Measurements from ENCODE around the gene CEP162. TPM values are rescaled to one million over a fixed set of nuclear protein-coding genes. Genes with fewer than 3 reads are reported as not detected.

CEP162 gene
- total RNA-seq, 2 donors from 2014 or later = 6.3 to 9.7 TPM

GRCh38 chr6:84151669-84152068 lies 75.8 kb downstream of the CEP162 start:
- Histone ChIP-seq H3K27ac (no peak overlapping the region), H3K4me1 (ENCODE audit: control insufficient read depth in 1 of 2, low read depth in 2 of 2) (no peaks in the 10 kb centered on the region), H3K36me3 (no peaks in the 10 kb centered on the region), H3K4me3 (no peak overlapping the region), H3K9me3 (no peaks in the 10 kb centered on the region), H3K27me3 (replicated peaks; ENCODE audit: insufficient read depth) (no peaks in the 10 kb centered on the region)
- DNase-seq (ENCODE audit: low spot score) (no peak), ATAC-seq (ENCODE audit: insufficient number of reproducible peaks, low FRiP score, low read depth) (no peak)
- no peak for TF ChIP-seq CTCF (IDR thresholded peaks at IDR 0.05)

- ATAC-seq (ENCODE audit: insufficient number of reproducible peaks, low FRiP score, low read depth) (no peak), DNase-seq (ENCODE audit: low spot score) (no peak)
- no peaks in the 10 kb centered on the region for H3K27me3 ChIP-seq (replicated peaks; ENCODE audit: insufficient read depth)
- no peak overlapping the region for H3K27ac ChIP-seq
- H3K36me3 ChIP-seq = no peaks in the 10 kb centered on the region
- H3K4me1 ChIP-seq (ENCODE audit: control insufficient read depth in 1 of 2, low read depth in 2 of 2) = no peaks in the 10 kb centered on the region
- H3K9me3 ChIP-seq = no peaks in the 10 kb centered on the region
- TF ChIP-seq CTCF (IDR thresholded peaks at IDR 0.05) = no peak
- no peak overlapping the region for H3K4me3 ChIP-seq
Observed at GRCh38 chr6:84150705-84151104, 76.7 kb downstream of the CEP162 start.

- DNase-seq (ENCODE audit: low spot score) (no peak), ATAC-seq (ENCODE audit: insufficient number of reproducible peaks, low FRiP score, low read depth) (no peak)
- no peak for TF ChIP-seq CTCF (IDR thresholded peaks at IDR 0.05)
- no peaks in the 10 kb centered on the region for H3K36me3 ChIP-seq
- no peak overlapping the region for H3K4me3 ChIP-seq
- H3K4me1 ChIP-seq (ENCODE audit: control insufficient read depth in 1 of 2, low read depth in 2 of 2) = no peaks in the 10 kb centered on the region
- H3K27ac ChIP-seq = no peak overlapping the region
- H3K27me3 ChIP-seq (replicated peaks; ENCODE audit: insufficient read depth) = no peaks in the 10 kb centered on the region
- no peaks in the 10 kb centered on the region for H3K9me3 ChIP-seq
Observed at GRCh38 chr6:84141521-84141920, 85.9 kb downstream of the CEP162 start.

GRCh38 chr6:84139311-84139710 lies 88.1 kb downstream of the CEP162 start:
- Histone ChIP-seq H3K36me3 (no peaks in the 10 kb centered on the region), H3K4me1 (ENCODE audit: control insufficient read depth in 1 of 2, low read depth in 2 of 2) (no peaks in the 10 kb centered on the region), H3K27ac (no peak overlapping the region), H3K27me3 (replicated peaks; ENCODE audit: insufficient read depth) (no peaks in the 10 kb centered on the region), H3K9me3 (no peaks in the 10 kb centered on the region), H3K4me3 (no peak overlapping the region)
- no peak for DNase-seq (ENCODE audit: low spot score)
- TF ChIP-seq CTCF (IDR thresholded peaks at IDR 0.05) = no peak
- ATAC-seq (ENCODE audit: insufficient number of reproducible peaks, low FRiP score, low read depth) = no peak

- Histone ChIP-seq H3K4me3 (no peak overlapping the region), H3K36me3 (no peaks in the 10 kb centered on the region), H3K9me3 (no peaks in the 10 kb centered on the region), H3K4me1 (ENCODE audit: control insufficient read depth in 1 of 2, low read depth in 2 of 2) (no peaks in the 10 kb centered on the region), H3K27me3 (replicated peaks; ENCODE audit: insufficient read depth) (no peaks in the 10 kb centered on the region), H3K27ac (no peak overlapping the region)
- DNase-seq (ENCODE audit: low spot score) (no peak), ATAC-seq (ENCODE audit: insufficient number of reproducible peaks, low FRiP score, low read depth) (no peak)
- TF ChIP-seq CTCF (IDR thresholded peaks at IDR 0.05) = no peak
Observed at GRCh38 chr6:84137989-84138575, 89.4 kb downstream of the CEP162 start.

All from thoracic aorta (tissue), 2 donors.